Left cardiac atrium (tissue), 4 donors: ENCODE measurements around the gene ACAN. TPM values are rescaled to one million over a fixed set of nuclear protein-coding genes. Genes with fewer than 3 reads are reported as not detected.

Experiments
- ATAC-seq, 2 donors: fragments of 200-7000 bp; cut with Tn5 transposase; one replicate each; pipeline ENCODE4 v1.9.1; 2020; ENCODE audit warnings: mild to moderate bottlenecking in 2 of 2, moderate library complexity in 2 of 2
- DNase-seq: peaks from one replicate; pipeline ENCODE4 v3.0.0-alpha.2; 2020
- intact Hi-C, 2 donors: fragments of 100-400 bp; cut with DNase I; formaldehyde crosslinking; loops; one replicate each; pipeline versions ENCODE4 v1.14.1 to v1.15.1; 2022 to 2023
- total RNA-seq, 2 donors: library from RNA; stranded (reverse); fragmentation: NEBNext Ultra II Directional; extraction: Animal tissue kit (Norgen Biotek cat#: 25700); gene quantifications; one replicate each; pipeline ENCODE4 v1.2.1, GENCODE V29; 2021
- donor health status: DM: no; HTN: yes; CAD: no.
- donor health status: DM: no; HTN: yes; CAD: no; lungs with severe emphysema.
- donor health status: DM: yes; HTN: yes; CAD: no.
- donor health status: Dilated cardiomyopathy.

Gene ACAN
- total RNA-seq, 2 donors from 2014 or later = 0.09 to 0.52 TPM

DNA sequence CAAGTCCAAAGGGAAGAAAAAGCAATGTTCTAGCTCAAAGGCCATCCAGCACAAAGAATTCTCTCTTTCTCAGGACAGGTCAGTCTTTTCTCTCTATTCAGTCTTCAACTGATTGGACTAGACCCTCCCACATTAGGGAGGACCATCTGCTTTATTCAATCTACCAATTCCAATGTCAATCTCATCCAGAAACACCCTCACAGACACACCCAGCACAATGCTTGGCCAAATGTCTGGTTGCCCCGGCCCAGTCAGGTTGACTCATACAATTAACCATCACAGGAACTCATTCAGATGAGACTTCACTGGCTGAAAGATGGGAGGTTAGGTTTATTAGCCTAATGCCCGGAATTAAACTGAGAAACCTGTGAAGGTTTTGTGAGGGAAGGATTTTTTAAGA, 32.4 kb downstream of the ACAN start:
- DNase-seq (no peak), ATAC-seq (peak in 1 of 2 donors; percentile 44)
- intact Hi-C loops = loop anchor here (10.0 kb wide), 2 partner anchors 181 to 361 kb away; no protein-coding TSS in a partner anchor

- intact Hi-C loops = loop anchor here (10.0 kb wide), 2 partner anchors 184 to 364 kb away; no protein-coding TSS in a partner anchor
Measured at GRCh38 chr15:88838667-88839066, 35.4 kb downstream of the ACAN start.

DNA sequence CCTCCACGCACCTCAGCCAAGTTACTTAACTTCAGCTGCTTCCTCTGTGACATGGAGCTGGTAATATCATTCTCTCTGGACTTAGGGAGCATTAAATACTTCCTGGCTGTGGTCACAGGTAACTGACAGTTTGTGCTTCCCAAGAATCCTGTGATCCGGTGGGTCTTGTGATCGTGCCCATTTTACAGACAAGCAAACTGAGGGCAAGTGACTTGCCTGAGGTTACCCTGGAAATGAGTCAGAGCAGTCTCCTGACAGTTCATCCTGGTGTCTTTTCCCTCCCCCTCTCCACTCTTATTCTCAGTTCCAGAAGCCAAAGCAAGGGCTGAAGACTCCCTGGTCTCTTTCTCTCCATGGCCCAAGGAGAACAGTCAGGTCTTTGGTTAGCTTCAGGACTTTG, 35.9 kb downstream of the ACAN start:
- DNase-seq (no peak), ATAC-seq (no peak)
- intact Hi-C loops = loop anchor here (10.0 kb wide), 2 partner anchors 184 to 364 kb away; no protein-coding TSS in a partner anchor

More at GRCh38 chr15:88838667-88839066, 35.4 kb downstream of the ACAN start:
- DNase-seq = no peak
- ATAC-seq = no peak

DNA sequence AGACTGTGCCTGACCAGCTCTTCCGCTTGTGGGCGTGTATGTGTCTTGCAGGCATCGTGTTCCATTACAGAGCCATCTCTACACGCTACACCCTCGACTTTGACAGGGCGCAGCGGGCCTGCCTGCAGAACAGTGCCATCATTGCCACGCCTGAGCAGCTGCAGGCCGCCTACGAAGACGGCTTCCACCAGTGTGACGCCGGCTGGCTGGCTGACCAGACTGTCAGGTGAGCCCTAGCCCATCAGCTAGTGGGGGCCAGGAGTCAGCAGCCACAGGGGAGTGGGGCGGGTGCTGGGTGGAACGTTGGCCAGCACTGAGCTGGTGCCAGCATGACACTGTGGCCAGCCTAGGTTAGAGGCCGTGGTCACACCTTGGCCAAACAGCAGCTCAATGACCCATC, 36.7 kb downstream of the ACAN start:
- intact Hi-C loops = loop anchor here (10.0 kb wide), 2 partner anchors 185 to 365 kb away; no protein-coding TSS in a partner anchor
- ATAC-seq (no peak), DNase-seq (no peak)

DNA sequence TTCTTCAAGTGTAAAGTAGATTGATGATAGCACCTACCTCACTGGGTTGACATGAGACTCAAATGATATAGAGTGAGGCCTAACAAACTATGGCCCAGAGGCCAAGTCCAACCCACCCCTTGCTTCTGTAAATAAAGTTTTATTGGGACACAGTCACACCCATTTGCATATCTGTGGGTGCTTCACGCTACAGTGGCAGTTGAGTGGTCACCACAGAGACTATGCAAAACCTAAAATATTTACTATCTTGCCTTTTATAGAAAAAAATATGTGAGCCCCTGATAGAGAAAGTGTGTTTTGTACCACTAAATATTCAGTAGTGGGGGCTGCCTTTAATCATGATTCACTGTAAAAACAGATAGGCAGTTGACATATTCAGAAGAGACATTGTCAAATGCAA, 38.0 kb downstream of the ACAN start:
- ATAC-seq (no peak), DNase-seq (no peak)
- intact Hi-C loops = no loop called here

DNA sequence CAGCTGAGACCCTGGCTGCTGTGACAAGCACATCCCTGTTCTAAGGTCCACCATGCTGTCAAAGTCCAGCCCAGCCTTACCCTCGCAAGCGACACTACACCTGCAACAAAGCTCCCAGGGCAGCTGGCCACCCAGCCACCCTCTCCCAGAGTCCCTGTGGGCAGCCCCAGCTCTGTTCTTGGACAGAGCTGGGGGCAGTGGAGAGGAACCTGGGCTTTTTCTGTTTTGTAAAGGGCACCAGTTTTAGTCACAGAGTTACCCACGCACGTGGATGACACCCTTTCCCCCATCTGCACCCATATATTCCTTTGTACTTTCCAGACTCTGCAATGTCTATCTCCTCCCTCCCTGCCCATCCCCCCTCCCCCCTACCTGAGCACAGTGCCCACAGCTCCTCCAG, 38.9 kb downstream of the ACAN start:
- intact Hi-C loops = no loop called here
- DNase-seq = no peak
- no peak for ATAC-seq

- ATAC-seq = no peak
- DNase-seq = no peak
- intact Hi-C loops = no loop called here
Measured at GRCh38 chr15:88843334-88843733, 40.1 kb downstream of the ACAN start.

GRCh38 chr15:88844749-88845386, 41.6 kb downstream of the ACAN start:
- ATAC-seq = no peak
- DNase-seq = no peak
- intact Hi-C loops = no loop called here

DNA sequence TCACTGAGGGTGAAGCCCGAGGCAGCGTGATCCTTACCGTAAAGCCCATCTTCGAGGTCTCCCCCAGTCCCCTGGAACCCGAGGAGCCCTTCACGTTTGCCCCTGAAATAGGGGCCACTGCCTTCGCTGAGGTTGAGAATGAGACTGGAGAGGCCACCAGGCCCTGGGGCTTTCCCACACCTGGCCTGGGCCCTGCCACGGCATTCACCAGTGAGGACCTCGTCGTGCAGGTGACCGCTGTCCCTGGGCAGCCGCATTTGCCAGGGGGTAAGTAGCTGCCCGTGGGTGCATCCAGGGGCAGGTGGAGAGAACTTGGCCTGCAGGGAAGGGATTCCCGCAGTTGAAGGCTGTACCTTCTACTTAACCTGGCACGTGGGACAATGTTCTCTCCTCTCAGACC, 42.4 kb downstream of the ACAN start:
- intact Hi-C loops = no loop called here
- ATAC-seq (no peak), DNase-seq (no peak)

DNA sequence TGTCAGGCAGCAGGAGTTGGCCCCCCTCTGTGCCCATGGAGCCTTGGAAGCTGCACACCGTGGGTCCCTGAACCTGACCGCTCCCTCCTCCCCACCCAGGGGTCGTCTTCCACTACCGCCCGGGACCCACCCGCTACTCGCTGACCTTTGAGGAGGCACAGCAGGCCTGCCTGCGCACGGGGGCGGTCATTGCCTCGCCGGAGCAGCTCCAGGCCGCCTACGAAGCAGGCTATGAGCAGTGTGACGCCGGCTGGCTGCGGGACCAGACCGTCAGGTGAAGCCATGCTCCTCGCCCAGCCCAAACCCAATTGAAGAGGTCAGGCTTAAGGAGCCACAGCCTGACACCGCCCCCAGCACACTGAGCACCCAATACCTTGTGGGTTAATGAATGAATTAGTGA, 43.9 kb downstream of the ACAN start:
- DNase-seq (no peak), ATAC-seq (no peak)
- intact Hi-C loops = no loop called here

DNA sequence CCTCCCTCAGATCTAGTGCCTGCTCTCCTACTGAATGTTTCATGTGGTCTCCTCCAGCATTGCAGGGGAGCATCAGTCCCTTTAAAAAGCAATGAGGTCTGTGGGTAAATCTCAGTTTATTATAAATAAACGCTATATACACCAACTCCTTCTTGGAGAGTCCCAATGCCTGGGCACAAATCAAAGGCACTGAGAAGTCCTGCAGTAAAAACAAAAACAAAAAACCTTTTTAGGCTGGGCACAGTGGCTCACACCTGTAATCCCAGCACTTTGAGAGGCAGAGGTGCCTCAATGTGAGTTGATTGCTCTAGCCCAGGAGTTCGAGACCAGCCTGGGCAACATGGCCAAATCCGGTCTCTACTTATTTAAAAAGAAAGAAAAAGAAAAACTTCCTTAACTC, 45.0 kb downstream of the ACAN start:
- intact Hi-C loops = no loop called here
- ATAC-seq = no peak

DNA sequence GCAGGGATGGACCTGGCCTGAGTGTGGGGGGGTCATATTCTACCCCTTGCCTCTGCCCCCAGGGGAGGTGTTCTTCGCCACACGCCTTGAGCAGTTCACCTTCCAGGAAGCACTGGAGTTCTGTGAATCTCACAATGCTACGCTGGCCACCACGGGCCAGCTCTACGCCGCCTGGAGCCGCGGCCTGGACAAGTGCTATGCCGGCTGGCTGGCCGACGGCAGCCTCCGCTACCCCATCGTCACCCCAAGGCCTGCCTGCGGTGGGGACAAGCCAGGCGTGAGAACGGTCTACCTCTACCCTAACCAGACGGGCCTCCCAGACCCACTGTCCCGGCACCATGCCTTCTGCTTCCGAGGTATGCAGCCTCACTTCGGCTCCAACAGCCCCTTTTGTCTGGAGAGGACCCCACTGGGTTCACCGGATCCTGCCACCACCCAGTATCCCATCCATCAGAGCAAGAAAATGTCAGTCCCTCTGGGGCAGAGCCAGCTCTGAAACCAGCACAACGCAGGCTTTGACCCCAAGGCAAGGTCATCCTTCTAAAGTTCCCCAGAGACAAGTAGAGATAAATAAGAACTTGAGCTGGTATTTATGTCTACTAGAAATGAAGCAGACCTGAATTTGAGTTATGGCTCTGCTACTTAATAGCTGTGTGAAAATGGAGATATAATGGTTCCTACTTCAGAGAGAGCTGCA, 46.3 kb downstream of the ACAN start:
- intact Hi-C loops = no loop called here
- no peak for ATAC-seq
- DNase-seq = no peak

More for the DNA sequence above, 45.0 kb downstream of the ACAN start:
- no peak for DNase-seq

DNA sequence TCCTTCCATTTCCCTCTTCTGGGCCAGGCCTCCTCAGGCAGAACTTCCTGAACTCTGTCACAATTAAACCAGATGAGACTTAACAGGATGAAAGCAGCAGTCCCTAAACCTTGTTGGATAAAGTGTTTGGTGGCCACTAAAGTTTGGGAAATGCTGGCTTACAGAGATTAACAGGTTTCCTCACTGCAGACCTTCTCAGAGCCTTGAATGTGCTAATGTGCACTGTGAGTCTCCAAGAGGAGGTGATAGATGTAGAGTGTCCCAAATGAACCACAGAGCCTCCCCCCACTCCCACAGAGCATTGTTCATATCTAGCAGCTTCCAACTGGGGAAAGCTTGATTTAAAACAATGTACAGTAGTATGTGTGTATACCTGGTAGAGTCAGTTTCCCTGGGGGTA, 49.2 kb downstream of the ACAN start:
- intact Hi-C loops = no loop called here
- no peak for DNase-seq
- ATAC-seq = no peak

DNA sequence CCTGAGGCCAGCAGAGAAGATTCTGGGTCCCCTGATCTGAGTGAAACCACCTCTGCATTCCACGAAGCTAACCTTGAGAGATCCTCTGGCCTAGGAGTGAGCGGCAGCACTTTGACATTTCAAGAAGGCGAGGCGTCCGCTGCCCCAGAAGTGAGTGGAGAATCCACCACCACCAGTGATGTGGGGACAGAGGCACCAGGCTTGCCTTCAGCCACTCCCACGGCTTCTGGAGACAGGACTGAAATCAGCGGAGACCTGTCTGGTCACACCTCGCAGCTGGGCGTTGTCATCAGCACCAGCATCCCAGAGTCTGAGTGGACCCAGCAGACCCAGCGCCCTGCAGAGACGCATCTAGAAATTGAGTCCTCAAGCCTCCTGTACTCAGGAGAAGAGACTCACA, 55.7 kb downstream of the ACAN start:
- intact Hi-C loops = no loop called here
- ATAC-seq = no peak
- no peak for DNase-seq

DNA sequence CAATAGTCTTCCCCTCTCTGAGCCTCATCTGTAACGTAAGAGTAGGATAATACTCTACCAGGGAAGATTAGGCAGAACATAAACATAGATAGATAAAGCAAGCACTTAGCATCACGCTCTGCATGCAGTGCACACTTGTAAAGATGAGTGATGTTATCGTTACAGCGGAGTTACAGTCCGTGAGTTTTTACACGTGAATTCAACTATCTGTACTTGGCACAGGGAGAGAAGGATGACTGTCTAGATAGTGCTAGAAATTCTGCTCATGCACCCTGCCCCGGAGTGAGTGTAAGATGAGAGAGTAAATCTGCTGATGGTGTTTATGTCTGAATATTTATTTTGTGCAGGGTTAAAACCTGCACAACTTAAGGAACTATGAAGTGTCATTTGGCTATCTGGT, 56.3 kb downstream of the ACAN start:
- no peak for DNase-seq
- ATAC-seq = no peak
- intact Hi-C loops = no loop called here

GRCh38 chr15:88860212-88860611, 57.0 kb downstream of the ACAN start:
- ATAC-seq = no peak
- intact Hi-C loops = no loop called here
- no peak for DNase-seq

DNA sequence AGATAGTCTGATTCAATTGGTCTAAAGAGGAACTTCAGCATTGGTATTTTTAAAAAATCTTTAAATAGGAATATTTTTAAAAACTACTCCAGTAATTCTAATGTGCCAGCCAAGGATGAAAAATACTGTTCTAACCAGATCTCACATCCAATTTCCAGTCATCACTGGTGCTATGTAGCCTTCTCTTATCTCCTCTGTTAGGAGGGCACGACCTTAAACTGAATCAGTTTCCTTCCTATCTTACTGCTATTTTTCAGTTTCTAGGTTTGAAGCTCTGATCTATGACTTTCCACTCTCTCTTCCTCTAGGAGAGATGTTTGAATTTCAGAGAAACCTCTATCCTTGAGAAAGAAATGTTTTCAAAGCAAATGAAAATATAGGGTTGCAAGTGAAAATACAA, 60.2 kb downstream of the ACAN start:
- ATAC-seq = no peak
- intact Hi-C loops = no loop called here

DNA sequence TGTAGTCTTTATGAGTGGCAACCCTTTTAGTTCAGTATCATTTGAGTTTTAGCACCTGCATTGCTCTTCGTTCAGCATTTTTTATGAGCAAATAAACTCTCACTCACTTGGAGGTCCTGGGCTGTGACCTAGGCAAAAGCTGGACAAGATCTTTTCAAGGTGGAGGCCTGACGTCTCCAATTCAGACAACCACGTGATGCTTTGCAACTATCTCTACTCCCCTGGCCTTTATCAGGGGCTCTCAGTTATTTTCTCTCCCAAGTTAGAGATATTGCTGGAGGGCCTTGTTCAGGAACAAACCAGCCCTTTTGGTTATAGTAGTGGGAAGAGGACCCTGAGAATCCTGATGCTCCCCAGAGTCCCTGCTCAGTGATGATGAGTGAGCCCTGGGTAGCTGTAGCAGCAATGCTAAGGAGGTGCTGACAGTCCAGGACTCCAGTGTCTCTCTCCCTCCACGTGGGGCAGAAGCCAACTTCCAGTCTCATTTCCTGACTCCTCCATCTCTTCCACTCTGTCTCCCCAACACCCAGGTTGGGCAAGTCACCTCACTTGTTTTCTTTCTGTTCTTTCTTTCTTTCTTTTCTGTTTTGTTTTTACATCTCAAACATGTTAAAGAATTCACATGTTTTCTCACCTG, 61.7 kb downstream of the ACAN start:
- no peak for ATAC-seq
- intact Hi-C loops = no loop called here
- DNase-seq = no peak

More for the DNA sequence above, 60.2 kb downstream of the ACAN start:
- no peak for DNase-seq

- ATAC-seq = peak in 1 of 2 donors; percentile 51
Measured at GRCh38 chr15:88865498-88866099, 62.4 kb downstream of the ACAN start.

DNA sequence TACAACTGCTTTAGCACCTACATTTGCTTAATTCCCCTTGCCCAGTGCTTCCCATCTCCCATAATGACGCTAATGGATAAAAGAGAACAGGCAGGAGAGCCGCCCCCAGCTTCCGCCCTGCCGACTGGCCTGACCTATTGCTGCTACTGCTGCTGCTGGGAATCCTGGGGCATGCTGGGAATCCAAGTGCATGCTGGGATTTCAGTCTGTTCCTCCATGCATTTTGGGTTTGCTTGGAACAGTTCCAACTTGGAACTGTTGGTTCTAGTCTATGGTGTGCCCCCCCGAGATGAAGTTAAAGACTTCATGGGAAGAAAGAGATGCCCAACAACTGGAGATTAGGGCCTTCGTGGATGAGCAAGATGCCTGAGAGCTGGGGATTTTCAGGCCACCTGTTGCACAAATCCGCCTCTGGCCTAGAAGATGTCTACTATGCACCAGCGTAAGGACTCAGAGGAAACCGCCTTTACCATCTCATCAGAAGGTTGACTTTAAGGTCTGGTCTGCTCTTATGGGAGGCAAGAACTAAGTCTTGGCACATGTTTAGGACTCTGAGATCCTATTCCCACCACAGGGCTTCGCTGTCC, 63.2 kb downstream of the ACAN start:
- no peak for DNase-seq
- ATAC-seq = no peak
- intact Hi-C loops = no loop called here

More at GRCh38 chr15:88865498-88866099, 62.4 kb downstream of the ACAN start:
- intact Hi-C loops = no loop called here
- DNase-seq = no peak
